GM21576 (cell line): ENCODE measurements around the gene F2RL3.

Experiments used
- ATAC-seq: cut with Tn5 transposase; IDR thresholded peaks from one replicate; pipeline ENCODE4 v1.9.1; 2021; ENCODE audit warnings: mild to moderate bottlenecking, moderate library complexity; ENCODE audit not compliant: unreplicated experiment

The F2RL3 gene

DNA sequence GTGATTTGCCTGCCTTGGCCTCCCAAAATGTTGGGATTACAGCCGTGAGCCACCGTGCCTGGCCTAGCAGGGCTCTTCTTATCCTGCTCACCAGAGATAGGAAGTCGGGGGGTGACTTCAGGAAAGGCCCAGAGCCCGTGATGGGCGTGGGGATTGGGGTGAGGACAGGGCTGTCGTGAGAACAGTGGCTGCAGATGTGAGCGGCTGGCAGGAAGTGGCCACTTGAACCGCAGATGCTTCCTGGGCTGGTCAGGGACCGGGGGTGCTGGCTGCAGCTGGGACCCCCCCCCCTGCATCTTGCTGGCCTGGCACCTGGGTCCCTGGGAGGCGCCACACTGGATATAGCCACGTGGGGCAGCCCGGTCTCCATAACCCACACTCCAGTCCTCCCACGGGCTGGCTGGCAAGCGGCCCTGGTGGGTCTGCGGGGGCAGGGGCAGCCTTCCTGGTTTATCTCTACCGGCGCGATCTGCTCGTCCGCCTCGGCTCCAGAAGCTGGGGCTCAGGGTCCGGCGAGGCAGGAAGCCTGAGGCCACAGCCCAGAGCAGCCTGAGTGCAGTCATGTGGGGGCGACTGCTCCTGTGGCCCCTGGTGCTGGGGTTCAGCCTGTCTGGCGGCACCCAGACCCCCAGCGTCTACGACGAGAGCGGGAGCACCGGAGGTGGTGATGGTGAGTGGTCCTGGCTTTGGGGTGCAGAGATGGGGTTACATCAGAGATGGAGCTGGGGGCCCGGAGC is at the start of gene F2RL3:
Gene F2RL3, plus strand, starts transcription at position 371 of the 737 bp plus-strand sequence. Its CDS starts 191 bp downstream, at position 562.
- no peak for ATAC-seq

DNA sequence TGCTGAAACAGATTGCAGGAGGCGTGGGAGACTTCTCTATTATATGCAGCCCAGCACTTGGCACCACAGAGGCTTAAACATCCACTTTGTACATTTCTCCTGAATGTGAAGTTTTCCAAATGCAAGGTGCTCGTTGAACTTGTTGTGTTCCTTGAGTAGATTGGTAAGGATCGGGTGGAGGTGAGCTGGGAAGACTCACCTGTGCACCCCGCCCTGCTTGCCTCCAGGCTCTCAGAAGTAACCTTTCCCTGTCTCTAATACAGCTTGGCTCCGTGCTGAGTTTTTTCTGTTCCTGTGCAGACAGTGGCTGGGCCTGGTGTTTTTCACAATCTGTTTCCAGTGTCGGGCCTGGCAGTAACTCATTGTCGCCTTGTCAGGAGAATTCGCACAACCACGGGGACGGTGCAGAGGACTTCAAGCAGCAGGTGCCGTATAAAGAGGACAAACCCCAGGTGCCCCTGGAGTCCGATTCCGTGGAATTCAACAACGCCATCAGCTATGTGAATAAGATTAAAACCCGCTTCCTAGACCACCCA is 47.3 kb upstream of the F2RL3 start:
- ATAC-seq: no peak

DNA sequence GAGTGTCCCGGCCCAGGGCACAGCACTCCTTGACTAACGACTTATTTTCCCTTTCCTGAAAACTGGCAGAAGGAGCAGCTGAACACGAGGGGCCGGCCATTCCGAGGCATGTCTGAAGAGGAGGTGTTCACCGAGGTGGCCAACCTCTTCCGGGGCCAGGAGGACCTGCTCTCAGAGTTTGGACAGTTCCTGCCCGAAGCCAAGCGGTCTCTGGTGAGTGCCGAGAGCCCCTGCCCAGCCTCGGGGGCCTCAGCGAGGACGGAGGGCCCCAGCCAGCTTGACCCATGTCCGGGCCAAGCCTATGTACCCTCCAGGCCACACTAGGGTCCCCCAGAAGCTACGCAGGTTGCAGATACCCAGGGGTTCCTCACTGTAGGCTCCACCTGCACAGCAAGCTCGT is 41.9 kb upstream of the F2RL3 start:
- ATAC-seq: no peak

DNA sequence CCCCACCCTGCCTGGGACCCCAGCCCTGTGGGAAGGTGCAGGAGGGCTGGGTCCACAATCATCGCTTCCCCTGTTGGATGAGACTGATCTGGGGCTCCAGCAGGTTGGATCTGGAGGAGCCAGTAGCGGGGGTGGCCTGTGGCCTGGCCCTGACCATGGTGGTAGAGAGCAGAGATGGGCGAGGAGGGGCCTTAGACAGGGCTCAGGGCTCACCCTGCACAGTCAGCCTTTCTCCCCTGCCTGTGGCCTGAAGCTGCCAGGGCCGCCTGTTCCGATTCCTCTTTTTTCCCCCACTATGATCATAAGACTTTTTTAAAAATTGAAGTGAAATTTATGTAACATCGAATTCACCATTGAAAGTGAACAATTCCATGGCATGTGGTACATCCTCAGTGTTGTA is 41.4 kb upstream of the F2RL3 start:
- ATAC-seq: no peak

DNA sequence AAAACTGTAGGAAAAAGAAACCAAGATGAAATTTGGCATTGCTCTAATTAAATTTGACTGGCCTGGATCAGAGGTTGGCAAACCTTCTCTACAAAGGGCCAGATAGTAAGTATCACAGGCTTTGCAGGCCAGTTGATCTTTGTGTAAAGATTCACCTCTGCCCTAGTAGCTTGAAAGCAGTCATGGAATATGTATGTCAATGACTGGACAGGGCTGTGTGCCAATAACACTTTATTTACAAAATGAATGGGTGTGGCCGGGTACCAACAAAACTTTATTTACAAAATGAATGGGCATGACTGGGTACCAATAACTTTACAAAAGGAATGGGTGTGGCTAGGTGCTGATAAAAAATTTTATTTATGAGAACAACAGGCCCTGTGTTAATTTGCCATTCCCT is 39.6 kb upstream of the F2RL3 start:
- no peak for ATAC-seq

DNA sequence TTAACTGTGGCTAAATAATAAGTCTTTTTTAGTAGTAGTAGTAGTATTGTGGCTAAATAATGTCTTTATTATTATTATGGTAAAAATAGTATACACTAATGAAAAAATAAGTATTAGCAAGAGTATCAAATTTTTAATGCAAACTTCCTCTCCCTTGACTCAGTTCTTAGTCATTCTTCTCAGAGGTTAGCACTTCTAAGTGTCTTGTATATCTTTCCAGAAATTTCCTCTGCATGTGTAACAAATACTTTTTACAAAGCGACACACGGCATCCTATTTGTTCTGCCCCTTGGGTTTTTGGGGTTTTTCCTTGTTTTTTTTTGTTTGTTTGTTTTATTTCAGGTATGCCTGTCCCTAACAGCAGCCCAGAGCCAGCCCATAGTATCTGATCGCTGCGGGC is 38.7 kb upstream of the F2RL3 start:
- ATAC-seq: no peak

DNA sequence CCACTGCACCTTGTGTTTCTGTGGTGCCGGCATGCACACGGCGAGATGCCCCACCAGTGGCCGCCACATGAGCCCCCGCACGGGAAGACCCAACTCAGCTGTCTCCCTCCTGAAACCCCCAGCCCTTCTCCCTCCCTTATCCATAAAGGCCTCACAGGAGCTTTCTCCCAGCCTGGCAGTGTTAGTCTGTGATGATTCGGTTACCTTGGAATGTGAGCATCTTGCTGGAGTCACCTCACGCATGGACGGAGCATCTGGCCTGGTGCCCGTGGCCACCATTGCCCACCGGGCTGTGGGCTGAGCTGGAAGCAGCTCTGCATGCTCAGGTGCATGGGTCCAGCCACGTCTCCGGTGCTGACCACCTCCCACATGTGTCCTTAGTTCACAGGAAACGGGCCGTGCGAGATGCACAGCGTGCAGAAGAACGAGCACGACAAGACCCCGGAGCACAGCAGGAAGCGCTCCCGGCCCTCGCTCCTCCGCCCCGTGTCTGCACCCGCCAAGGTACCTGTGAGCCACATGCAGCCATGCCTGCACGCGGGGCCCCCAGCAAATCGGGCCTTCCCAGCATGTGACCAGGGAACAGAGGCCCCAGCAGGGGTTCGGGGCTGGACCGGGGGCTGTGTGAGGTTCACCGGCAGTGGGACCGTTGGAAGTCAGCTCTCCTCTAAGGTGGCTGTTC is 37.6 kb upstream of the F2RL3 start:
- no peak for ATAC-seq

DNA sequence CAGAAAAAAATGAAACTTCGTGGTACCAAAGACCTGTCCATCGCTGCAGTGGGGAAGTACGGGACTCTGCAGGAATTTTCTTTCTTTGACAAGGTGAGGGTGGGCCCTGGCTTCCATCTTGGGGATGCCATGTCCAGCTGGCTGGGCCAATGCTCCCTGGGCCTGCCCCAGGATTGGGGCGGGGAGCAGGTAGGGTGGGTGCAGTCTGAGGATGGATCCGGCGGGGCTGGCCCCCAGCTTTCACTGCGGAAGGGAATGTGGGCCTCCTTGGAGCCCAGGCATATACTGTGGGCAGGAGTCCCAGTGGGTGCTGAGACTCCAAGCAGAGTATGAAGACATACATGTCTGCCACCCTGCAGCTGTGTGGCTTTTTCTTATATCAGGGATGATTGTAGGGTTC is 35.7 kb upstream of the F2RL3 start:
- ATAC-seq: no peak

DNA sequence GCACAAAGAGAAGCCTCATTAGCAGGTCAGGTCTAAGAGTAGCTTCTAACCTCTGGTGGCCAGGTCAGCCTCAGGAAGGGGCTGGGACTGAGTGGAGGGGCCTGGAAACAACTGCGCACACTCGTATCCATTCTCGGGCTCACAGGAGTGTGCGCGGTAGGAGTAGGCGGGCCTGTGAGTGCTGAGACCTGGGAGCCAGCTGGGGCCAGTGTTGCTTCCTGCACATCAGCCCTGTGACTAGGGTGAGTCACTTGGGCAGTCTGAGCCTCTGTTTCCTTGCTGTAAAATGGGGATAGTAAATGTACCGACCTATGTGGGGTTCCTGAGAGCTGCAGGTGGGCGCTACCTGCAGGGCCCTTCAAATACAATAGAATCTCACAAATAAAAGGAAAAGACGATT is 32.7 kb upstream of the F2RL3 start:
- no peak for ATAC-seq

DNA sequence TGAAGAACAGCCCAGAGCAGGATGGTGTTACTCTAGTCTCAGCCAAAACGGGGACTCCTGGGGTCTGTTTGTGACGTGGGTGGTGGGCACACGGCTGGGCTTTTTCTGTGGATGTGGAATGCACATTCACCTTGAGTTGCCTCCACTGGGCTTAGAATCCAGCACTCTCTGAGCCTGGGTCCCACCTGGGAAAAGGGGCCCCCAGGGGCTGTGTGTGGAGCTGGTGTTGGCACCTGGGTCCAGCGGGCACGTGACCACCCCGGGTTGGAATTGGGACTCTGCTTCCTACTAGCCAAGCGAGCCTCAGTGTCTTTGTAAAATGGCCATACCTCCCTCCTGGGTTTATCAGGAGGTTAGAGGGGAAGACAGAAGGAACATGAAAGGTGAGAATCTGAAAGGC is 29.2 kb upstream of the F2RL3 start:
- no peak for ATAC-seq

DNA sequence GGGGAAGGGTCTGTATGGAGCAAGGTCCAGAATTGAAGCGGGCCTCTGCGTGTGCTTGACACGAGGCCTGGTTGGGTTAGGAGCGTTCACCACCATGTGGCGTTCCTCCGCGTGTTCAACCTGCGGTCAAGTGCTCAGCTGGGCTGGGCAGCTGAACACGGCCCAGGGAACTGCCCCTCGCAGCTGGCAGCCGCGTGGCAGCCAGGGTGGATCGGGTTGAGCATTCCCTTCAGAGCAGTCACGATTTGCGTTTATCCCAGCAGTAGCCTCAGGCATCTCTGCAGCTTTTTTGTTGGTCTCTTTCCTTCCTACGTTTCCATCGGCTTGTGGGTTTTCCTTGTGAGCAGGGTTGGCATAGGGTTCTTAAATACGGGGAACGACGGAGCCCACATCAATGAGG is 28.7 kb upstream of the F2RL3 start:
- no peak for ATAC-seq

DNA sequence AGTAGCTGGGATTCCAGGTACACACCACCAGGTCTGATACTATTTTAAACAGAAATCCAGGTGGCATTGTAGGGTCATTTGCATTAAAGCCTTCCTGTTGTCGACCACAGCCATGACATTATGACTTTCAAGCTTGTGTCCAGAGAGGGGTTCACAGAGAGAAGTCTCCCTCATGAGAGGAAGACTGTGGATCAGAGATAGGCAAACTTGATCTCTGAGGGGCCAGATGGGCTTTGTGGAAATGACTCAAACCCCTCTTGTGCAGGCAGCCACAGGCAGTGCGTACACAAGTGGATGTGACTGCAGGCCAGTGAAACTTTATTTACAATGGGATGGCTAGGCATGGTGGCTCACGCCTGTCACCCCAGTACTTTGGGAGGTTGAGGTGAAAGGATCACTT is 27.8 kb upstream of the F2RL3 start:
- no peak for ATAC-seq

DNA sequence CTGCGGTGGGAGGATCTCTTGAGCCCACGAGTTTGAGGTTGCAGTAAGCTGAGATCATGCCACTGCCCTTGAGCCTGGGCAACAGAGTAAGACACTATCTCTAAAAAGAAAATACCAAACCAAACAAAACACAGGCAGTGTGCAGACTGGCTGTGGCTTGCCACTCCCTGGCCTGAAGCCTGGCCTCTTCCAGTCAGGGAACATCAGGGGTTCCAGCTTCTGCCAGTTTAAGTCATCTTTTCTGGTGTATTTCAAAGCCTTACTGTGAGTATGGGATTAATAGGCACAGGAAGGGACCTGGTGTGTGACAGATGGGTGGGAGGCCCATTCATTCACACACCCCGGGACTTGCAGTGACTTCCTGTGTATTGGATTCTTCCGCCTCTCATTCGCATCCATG is 27.0 kb upstream of the F2RL3 start:
- no peak for ATAC-seq

DNA sequence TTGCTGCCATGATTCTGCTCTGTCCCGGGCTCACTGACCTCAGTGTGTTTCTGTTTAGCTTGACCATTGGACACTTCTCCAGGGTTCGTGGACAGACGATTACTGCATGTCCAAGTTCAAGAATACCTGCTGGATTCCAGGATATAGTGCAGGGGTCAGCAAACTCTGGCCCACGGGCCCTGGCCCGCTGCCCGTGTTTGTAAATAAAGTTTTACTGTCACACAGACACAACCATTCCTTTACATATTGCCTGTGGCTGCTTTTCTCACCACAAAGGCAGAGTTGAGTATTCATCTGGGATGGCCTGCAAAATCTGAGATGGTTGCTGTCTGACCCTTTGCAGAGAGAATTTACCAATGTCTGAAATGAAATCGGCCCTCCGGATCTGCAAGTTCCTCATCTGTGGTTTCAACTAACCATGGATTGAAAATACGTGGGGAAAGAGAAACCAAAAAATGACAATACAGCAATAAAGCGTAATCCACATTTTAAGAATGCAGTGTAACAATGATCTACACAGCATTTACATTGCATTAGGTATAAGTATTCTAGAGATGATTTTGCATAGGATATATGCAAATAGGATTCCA is 25.9 kb upstream of the F2RL3 start:
- ATAC-seq: no peak

DNA sequence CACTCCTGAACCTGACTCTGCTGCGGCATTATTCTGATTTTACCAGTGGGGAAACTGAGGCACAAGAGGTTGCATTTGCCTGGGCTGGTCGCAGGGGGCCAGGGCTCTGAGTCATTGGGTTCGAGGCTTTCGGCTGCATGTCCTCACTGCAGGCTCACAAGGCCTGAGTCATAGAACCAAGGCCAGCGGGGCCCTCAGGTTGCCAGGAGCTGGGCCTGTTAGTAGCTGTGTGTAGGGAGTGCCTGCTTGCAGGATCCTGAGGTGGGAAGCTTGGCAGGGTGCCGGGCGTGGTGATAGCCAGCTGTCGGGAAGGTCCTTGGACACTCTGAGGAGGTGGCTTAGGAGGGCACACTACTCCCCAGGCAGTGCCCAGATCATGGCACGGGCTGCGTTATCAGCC is 21.6 kb upstream of the F2RL3 start:
- ATAC-seq: no peak

DNA sequence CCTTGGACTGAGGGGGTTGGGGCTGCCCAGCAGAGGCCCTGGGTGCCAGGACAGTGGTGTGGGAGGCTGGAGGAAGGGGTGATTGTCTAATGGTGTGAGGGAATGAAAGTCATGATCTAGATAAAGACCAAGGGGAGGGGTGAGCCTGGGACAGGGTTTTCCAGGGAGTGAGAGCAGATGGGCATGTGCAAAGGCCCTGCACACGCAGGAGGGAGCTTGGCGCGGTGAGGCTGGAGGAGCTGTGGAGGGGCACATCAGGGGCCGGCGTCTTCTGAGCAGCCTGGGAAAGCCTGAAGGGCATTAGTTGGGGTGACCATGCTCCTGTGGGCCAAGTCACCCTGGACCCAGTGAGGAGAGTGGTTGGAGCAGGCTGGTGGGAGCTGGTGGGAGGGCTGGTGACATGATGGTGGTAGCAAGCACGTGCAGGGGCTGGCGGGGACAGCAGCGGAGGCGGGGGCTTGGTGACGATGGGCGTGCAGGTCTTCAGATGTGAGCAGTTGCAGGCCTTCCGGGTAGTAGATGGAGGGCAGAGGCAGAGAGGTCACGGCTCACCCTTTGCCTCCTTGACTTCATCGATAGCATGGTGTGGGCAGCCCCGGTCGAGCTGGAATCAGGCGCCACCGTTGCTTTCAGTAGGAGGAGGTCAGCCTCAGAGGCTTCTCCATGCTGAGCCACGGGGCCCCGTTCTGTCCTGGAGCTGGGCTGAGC is 20.2 kb upstream of the F2RL3 start:
- ATAC-seq: no peak

DNA sequence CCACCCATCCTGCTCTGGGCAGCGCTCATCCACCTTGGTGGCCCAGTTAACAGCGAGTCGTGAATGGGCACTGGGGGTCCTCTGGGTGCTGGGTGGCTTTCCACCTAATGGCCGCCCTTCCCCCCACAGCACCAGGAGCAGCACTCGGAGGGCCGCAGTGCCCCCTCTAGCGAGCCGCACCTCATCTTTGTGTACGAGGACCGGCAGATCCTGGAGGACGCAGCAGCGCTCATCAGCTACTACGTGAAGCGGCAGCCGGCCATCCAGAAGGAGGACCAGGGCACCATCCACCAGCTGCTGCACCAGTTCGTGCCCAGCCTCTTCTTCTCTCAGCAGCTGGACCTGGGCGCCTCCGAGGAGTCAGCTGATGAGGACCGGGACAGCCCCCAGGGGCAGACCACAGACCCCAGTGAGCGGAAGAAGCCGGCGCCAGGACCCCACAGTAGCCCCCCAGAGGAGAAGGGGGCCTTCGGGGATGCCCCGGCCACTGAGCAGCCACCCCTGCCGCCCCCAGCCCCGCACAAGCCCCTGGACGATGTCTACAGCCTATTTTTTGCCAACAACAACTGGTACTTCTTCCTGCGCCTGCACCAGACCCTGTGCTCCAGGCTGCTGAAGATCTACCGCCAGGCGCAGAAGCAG is 19.3 kb upstream of the F2RL3 start:
- ATAC-seq: no peak

DNA sequence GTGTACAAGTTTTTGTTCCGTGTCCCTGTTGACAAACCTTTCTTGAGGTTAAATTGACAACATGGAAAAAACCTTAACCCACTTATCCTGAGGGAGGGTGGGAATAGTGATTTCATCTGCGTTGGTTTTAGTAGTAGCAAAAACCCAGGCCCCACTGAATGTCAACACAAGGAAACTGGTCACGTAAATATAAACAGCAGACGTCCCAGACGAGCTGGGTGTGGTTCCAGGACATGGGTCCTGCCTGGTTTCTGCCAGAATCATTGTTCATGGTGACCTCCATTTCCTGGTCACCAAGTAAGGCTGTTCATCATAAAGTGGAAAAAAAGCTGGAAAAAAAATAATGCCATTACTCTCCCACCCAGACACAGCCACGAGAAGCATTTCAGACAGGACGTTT is 16.9 kb upstream of the F2RL3 start:
- ATAC-seq: no peak

DNA sequence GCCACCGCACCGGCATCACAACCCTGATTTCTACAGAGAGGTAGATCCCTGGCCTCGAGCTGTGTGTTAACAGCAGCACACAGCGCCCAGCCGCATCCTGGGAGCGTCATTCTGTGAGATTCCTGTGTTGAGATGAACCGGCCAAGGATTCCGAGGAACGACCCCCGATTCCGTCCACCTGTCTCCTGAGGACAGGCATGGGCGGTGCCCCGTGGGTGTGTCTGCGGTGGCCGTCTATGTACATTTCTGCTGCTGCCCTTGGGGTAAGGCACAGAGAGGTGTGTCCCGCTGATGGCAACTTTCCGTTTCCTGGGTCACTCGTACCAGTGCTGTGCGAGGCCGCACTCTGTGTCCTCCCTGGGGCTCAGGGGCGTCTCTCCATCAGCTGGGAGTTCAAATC is 16.1 kb upstream of the F2RL3 start:
- no peak for ATAC-seq

DNA sequence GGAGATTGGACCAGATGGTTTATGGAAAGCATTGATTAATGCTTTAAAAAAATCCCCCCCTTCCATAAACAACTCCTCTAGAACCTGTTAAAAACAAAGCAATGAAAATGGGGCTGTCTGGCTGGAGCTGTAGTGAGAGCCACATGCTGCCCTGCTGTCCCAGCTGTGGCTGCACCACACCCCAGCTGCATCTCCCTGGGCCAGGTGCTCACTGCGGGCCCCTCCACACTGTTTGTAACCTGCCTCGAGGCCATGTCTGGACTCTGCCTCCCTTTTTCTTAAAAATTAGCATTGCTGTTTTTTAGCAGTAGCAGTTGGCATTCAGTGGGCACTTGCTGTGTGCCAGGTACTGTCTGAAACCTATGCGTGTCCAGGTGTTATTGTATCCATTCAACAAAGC is 15.2 kb upstream of the F2RL3 start:
- no peak for ATAC-seq
